ENCODE data around the gene DHTKD1. TPM values are rescaled to one million over a fixed set of nuclear protein-coding genes. Genes with fewer than 3 reads are reported as not detected.

DHTKD1 gene
- total RNA-seq, 1 experiment from 2014 or later: 8.1 TPM

DNA sequence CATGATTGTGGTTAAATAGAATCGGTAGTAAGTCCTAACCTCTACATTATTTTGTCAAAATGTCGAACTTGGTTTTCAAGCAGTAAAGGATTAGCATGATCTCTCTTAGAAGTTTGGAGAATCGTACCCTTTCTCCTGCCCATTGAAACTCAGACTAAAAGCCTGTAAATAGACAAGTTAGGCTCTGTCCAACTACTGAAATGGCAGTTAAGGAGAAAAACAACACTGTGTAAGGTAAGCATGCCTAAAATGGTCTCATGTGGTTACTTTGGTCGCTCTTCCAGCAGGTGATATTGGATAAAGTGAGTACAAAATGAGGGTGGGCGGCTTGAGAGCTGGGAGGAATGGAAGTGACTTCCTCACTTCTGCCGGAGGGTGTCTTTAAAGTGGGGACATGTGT is 85.8 kb downstream of the DHTKD1 start:
- ChIA-PET CTCF (no interaction called here), POLR2A (ENCODE audit: unreplicated experiment) (no interaction called here)
- no peaks in the 10 kb centered on the region for H3K79me2 ChIP-seq (ENCODE audit: low read length)
- no peak overlapping the region for H3K9ac ChIP-seq (ENCODE audit: low read length)
- no peaks in the 10 kb centered on the region for H3K9me2 ChIP-seq (replicated peaks; ENCODE audit: low read length)
- BruUV-seq (replicated peaks): no TSS peak
- intact Hi-C loops (cut with micrococcal nuclease): no loop called here
- no peak overlapping the region for H2AFZ ChIP-seq (ENCODE audit: low read length)
- no peaks in the 10 kb centered on the region for H3K36me3 ChIP-seq (ENCODE audit: low read depth, low read length)
- no peak overlapping the region for H3K4me3 ChIP-seq (ENCODE audit: low read length)
- H3F3A ChIP-seq (ENCODE audit: low read length, unreplicated experiment): no peaks in the 10 kb centered on the region
- H3K9me3 ChIP-seq (ENCODE audit: low read length): no peaks in the 10 kb centered on the region
- H3K27ac ChIP-seq (ENCODE audit: low read length): no peak overlapping the region
- H3K4me2 ChIP-seq (ENCODE audit: low read length): no peak overlapping the region
- ATAC-seq: no peak
- no peaks in the 10 kb centered on the region for H3K4me1 ChIP-seq (ENCODE audit: insufficient read depth, low read length)
- H4K20me1 ChIP-seq (ENCODE audit: low read length): no peaks in the 10 kb centered on the region
- TF ChIP-seq EZH2phosphoT487 (IDR thresholded peaks at IDR 0.05; ENCODE audit: borderline replicate concordance, low read length): no peak
- TF ChIP-seq, protein P1, sequence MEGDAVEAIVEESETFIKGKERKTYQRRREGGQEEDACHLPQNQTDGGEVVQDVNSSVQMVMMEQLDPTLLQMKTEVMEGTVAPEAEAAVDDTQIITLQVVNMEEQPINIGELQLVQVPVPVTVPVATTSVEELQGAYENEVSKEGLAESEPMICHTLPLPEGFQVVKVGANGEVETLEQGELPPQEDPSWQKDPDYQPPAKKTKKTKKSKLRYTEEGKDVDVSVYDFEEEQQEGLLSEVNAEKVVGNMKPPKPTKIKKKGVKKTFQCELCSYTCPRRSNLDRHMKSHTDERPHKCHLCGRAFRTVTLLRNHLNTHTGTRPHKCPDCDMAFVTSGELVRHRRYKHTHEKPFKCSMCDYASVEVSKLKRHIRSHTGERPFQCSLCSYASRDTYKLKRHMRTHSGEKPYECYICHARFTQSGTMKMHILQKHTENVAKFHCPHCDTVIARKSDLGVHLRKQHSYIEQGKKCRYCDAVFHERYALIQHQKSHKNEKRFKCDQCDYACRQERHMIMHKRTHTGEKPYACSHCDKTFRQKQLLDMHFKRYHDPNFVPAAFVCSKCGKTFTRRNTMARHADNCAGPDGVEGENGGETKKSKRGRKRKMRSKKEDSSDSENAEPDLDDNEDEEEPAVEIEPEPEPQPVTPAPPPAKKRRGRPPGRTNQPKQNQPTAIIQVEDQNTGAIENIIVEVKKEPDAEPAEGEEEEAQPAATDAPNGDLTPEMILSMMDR (conservative IDR thresholded peaks at IDR 0.05; ENCODE audit: low read depth, low read length): no peak
- TF ChIP-seq EZH2 (IDR thresholded peaks at IDR 0.05; ENCODE audit: low read length, unreplicated experiment): no peak
- DNase-seq: no peak
- no peaks in the 10 kb centered on the region for H3K27me3 ChIP-seq (ENCODE audit: low read length)

DNA sequence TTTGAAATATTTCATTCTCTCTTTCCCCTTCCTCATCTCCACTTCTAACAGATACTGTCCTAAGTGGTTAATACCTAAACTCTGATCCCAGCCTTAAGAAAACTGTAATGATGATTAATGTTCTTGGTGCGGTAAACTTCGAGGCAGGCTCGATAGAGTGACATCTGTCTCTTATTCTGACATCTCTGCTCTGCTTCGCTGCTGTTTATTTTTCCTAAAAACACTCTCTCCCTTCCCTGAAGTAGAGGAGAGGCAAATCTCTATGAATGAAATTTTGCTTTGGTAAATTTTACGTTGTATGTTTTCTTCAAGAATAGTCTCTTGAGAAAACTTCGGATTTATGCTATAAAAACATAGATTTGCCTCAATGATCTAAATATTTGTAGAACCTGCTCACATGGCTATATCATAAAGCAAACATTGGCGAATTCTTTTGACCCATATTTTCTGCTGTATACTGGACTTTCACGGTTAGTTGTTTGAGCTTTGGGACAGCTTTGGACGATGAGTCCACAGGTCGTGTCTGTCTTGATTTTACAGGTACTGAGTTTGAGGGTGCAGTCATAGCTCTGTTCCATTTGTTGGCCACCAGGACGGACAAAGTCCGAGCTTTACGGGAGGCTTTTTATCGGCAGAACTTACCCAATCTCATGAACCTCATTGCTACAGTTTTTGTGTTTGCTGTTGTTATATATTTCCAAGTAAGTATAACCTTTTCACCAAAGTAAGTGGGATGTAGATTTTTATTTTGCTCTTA is 87.8 kb downstream of the DHTKD1 start:
- ATAC-seq: no peak
- Histone ChIP-seq H2AFZ (ENCODE audit: low read length) (no peak overlapping the region), H3K4me3 (ENCODE audit: low read length) (no peak overlapping the region), H3K9ac (ENCODE audit: low read length) (no peak overlapping the region), H3K27ac (ENCODE audit: low read length) (no peak overlapping the region), H3F3A (ENCODE audit: low read length, unreplicated experiment) (no peaks in the 10 kb centered on the region), H3K9me2 (replicated peaks; ENCODE audit: low read length) (no peaks in the 10 kb centered on the region), H3K36me3 (ENCODE audit: low read depth, low read length) (no peaks in the 10 kb centered on the region), H3K4me2 (ENCODE audit: low read length) (no peak overlapping the region), H3K4me1 (ENCODE audit: insufficient read depth, low read length) (no peaks in the 10 kb centered on the region), H3K79me2 (ENCODE audit: low read length) (no peaks in the 10 kb centered on the region), H3K9me3 (ENCODE audit: low read length) (no peaks in the 10 kb centered on the region), H4K20me1 (ENCODE audit: low read length) (no peaks in the 10 kb centered on the region), H3K27me3 (ENCODE audit: low read length) (no peaks in the 10 kb centered on the region)
- TF ChIP-seq EZH2phosphoT487 (IDR thresholded peaks at IDR 0.05; ENCODE audit: borderline replicate concordance, low read length) (no peak), EZH2 (IDR thresholded peaks at IDR 0.05; ENCODE audit: low read length, unreplicated experiment) (no peak)
- TF ChIP-seq, protein P1 (conservative IDR thresholded peaks at IDR 0.05; ENCODE audit: low read depth, low read length): no peak
- intact Hi-C loops (cut with micrococcal nuclease): no loop called here
- POLR2A ChIA-PET (ENCODE audit: unreplicated experiment): no interaction called here
- CTCF ChIA-PET: no interaction called here
- no TSS peak for BruUV-seq (replicated peaks)
- DNase-seq: no peak

DNA sequence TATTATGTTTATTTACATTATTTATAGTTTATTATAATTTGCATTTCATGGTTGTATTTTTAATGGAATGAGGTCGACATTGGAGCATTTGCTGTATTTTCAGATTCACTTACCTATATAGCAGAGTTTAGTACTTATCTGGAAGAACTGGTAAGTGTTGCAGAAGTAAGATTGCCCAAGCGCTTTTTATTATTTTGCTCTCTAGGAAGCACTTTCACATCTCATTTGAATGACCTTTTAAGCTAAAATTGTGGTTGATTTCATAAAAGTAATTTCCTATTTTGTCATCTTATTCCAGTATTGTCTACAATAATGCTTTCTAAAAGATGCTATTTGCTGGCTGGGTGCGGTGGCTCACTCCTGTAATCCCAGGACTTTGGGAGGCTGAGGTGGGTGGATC is 89.4 kb downstream of the DHTKD1 start:
- BruUV-seq (replicated peaks): no TSS peak
- Histone ChIP-seq H3K9ac (ENCODE audit: low read length) (no peak overlapping the region), H3K4me3 (ENCODE audit: low read length) (no peak overlapping the region), H3K27me3 (ENCODE audit: low read length) (no peaks in the 10 kb centered on the region), H3F3A (ENCODE audit: low read length, unreplicated experiment) (no peaks in the 10 kb centered on the region), H3K9me2 (replicated peaks; ENCODE audit: low read length) (no peaks in the 10 kb centered on the region), H3K9me3 (ENCODE audit: low read length) (no peaks in the 10 kb centered on the region), H3K4me2 (ENCODE audit: low read length) (no peak overlapping the region), H3K36me3 (ENCODE audit: low read depth, low read length) (no peaks in the 10 kb centered on the region), H3K4me1 (ENCODE audit: insufficient read depth, low read length) (no peaks in the 10 kb centered on the region), H2AFZ (ENCODE audit: low read length) (no peak overlapping the region), H3K79me2 (ENCODE audit: low read length) (no peaks in the 10 kb centered on the region), H4K20me1 (ENCODE audit: low read length) (no peaks in the 10 kb centered on the region), H3K27ac (ENCODE audit: low read length) (no peak overlapping the region)
- ATAC-seq (no peak), DNase-seq (no peak)
- intact Hi-C loops (cut with micrococcal nuclease): no loop called here
- ChIA-PET POLR2A (ENCODE audit: unreplicated experiment) (no interaction called here), CTCF (no interaction called here)
- TF ChIP-seq, protein P1 (conservative IDR thresholded peaks at IDR 0.05; ENCODE audit: low read depth, low read length): no peak
- TF ChIP-seq EZH2 (IDR thresholded peaks at IDR 0.05; ENCODE audit: low read length, unreplicated experiment): no peak
